HG02981 (cell line): ENCODE data around the gene SS18L1.

Experiments used
- ATAC-seq: cut with Tn5 transposase; IDR thresholded peaks from one replicate; pipeline ENCODE4 v1.9.1; 2021; ENCODE audit warnings: mild to moderate bottlenecking, moderate library complexity; ENCODE audit not compliant: unreplicated experiment

Gene SS18L1

DNA sequence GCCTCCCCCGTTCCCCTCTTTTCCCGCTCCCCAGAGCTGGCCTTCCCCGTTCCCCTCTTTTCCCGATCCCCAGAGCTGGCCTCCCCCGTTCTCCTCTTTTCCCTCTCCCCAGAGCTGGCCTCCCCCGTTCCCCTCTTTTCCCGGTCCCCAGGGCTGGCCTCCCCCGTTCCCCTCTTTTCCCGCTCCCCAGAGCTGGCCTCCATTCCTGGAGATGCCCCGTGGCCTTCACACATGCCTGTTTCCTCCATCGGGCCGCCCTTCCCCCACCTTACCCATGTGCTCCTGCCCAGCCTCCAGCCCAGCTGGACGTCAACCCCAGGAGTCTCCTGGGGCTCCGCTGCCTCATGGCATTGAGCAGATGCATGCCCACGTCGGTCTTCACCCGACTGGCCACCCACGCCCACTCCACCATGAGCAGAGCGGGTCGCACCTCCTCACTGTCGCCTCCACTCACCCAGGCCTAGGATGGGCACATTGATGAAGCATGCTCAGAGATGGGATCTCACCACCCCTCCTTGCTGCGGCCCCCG, 8.3 kb downstream of the SS18L1 start:
- no peak for ATAC-seq

DNA sequence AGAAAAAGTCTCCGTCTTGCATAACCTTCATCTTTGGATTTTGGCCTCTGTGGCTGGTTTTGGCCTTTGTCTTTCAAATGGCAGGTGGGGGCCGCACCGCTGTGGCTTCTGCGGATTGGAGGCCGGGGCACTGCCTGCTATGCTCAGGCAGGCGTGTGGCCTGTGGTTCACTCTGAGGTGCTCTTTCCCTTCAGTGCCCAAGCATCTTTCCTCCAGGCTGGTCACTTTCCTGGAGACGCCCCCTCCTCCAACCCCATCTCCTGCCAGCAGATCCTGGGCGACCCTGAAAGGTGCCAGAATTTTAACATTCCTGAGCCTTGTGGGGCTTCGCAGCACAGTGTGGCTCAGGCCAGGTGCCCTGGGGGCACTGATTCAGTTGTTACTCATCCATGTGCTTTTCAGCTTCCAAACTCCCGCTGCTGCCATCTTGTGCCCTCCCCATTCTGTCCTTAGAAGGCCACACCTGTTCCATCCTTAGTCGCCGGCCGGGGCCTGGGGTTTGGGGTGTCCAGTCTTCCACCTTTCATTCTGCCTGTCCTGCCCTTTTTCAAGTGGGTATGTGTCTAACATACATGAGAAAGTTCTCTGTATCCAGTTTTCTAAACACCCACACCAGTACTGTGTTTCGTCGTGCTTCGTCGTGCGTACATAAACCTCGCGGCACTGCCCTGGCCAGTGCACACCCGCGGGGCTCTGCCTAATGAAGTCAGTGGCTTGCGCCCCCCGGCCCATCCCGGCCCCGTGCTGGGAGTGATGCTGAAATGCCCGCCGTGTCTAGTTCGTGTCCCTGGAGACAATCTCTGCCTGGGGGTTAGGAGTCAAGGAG, 12.1 kb downstream of the SS18L1 start:
- no peak for ATAC-seq

DNA sequence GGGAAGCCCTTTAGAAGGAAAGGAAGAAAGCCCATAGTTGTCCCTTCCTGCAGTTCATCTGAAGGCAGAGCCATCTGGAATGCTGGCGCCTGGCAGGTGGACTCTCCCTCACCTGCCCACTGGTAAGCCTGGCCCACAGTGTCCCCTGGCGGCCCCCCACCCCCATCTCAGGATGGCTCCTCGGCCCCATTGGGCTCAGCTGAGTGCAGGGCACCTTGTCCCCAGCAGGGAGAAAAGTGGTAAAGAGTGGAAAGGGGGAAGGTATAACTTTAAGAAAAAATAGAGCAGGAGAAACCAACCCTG, 12.6 kb downstream of the SS18L1 start:
- no peak for ATAC-seq

DNA sequence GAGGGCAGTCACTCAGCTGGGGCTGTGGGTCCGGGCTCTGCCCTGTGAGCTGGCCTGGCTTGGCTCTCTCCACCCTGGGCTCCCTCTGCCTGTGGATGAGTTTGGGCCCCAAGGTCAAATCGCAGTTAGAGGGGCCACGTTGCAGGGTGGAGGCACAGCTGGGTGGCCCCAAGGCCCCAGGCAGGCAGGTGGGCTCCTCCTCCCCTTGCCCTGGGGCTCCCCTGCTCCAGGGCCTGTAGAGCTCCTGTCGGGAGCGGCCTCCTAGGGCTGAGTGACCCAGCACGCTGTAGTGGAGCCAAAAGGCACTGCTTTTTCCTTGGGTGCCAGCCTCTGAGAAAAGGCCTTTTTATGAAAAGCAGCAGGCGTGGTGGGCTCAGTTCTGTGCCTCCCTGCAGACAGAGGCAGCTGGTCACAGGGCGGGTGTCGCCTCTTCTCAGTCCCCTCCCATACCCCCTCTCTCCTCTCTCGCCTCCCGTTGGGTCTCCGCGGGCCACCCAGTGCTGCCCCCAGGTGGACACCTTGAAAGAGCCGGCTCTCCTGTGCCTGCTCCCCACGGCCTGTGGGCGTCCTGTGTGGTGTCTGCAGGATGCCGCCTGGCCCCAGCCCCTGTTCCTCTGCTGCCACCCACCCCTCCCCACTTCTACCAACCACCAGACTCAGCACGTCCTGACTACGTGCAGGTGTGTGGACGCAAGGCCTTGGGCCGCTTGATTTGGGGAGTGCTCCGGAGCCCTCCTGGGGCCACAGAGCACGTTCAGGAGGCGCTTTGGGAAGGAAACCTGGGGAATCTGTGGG, 13.2 kb downstream of the SS18L1 start:
- ATAC-seq = no peak

DNA sequence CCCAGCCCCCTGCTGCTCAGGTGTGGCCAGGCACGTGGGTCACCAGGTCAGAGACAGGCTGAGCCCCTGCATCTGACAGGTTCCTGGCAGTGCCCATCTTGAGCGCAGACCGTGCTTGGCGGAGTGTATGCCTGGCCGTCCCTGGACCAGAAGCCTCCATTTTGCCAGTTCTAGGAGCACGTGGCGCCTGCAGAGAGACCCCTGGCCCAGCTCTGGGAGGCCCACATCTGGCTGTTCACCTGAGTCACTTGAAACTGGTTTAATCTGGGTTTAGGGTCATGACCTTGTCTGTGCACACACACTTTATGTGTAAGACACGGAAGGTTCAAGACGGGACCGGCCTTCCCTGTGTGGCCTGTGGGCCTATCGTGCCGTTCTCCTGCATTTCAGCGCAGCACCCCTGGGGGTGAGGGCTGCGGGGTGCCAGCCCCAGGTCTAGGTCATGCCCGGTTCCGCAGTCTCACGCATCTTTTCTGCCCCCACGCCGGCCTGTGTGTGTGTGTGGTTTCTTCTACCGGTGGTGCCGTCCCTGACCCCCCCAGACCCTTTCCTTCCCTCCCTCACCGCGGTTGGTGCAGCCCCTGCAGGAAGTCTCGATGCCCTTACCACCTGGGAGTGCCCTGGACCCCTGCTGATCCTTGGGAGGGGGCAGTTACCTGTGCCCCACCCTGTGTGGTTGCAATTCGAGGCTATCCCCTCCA, 14.0 kb downstream of the SS18L1 start:
- ATAC-seq = no peak

DNA sequence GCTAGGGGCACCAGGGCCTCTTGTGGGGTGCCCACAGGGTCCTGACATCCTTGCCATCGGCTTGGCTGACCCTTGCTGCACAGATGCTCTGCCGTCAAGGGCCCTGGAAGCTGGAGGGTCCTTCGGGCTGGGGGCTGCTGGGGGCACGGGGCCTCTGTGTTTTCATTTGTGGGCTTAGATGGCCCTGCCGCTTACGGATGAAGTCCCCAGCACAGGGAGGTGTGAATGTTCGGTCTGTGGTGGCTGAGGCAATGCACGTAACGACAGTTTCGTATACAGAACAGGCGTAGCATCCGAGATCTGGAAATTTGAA, 14.5 kb downstream of the SS18L1 start:
- no peak for ATAC-seq

DNA sequence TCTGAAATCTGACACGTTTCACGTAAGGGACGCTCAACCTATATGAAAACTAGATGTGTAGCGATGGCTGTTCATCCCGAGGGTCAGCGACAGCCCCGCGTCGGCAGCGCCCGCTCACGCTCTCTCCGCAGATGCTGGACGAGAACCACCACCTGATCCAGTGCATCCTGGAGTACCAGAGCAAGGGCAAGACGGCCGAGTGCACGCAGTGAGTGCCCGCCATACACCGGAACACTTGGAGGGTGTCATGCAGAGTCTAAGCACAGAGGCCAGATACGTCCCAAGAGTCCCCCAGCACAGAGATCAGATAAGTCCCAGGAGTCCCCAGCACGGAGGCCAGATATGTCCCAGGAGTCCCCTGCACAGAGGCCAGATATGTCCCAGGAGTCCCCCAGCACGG, 15.0 kb downstream of the SS18L1 start:
- no peak for ATAC-seq

DNA sequence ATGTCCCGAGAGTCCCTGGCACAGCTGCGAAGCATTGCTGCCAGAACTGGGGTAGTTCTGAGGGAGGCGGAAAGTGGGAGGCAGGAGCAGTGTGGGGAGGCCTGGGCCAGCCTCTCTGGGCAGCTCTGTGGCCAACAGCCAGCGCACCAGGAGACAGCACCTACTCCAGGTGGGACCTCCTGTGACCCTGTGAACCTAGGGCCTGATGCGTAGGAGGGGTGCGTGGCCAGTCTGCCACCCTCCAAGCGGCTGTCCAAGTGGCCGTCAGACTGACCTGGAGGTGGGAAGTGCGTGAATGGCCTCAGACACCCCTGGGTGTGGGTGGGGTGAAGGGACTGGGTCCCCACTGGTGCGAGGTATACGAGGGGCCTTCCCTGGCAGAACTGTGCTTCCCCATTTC, 15.5 kb downstream of the SS18L1 start:
- no peak for ATAC-seq

DNA sequence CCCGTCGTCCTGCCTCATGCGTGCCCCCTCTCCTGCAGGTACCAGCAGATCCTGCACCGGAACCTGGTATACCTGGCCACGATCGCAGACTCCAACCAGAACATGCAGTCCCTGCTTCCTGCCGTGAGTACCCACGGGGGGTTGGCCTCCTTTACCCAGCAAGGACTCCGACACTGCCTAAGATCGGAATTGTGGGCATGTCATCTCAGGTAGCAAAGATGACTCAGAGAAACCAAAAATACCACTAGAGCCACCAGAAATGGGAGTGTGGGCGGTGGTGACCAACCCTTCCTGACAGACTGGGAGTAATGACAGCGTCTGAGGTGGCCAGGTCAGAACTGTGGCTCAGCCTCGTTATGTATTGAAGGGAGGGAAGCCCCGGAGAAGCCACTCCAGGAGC, 16.3 kb downstream of the SS18L1 start:
- no peak for ATAC-seq

DNA sequence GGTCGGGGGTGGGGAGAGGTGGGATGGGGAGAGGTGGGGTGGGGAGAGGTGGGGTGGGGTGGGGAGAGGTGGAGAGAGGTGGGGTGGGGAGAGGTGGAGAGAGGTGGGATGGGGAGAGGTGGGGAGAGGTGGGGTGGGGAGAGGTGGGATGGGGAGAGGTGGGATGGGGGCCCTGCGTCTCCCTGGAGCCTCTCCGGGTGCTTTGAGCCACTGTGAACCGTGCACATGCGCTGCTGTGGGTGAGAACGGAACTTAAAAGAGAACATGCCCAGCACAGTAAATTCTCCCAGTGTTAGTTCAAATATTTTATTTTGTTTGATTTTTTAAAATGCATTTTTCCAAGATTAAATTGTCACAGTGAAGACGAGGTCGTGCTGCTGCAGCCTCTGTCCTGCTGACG, 16.7 kb downstream of the SS18L1 start:
- no peak for ATAC-seq

DNA sequence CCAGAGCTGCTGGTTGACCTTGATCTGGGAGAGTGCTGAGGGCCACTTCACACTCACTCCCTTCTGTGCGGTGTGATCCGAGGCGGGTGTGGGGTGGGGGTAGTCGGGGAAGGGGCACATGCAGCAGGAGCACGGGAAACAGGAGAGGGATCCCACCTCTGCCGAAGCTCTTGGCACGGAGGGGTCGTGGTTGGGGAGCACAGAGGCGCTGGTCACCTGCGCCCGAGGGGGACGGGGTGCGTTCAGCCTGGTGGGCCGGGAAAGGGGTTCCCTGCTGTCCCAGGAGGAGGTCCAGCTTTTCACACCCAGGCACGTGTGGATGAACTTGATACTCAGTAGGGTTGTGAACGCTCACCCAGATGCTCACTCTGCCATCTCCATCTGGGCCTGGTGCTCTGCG, 17.3 kb downstream of the SS18L1 start:
- no peak for ATAC-seq

DNA sequence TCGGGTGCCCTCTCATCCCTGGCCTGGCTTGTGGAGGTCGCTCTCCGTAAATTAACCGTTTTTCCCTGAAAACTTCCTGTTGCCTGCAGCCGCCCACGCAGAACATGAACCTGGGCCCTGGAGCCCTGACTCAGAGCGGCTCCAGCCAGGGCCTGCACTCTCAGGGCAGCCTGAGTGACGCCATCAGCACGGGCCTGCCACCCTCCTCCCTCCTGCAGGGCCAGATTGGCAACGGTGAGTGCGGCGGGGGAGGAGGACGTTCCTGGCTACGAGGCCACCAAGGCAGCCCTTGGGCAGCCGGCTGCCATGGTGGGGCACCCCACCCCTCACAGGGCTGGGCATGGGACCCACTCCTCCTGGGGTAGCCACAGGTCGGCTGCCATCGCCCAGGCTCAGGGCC, 17.8 kb downstream of the SS18L1 start:
- no peak for ATAC-seq

DNA sequence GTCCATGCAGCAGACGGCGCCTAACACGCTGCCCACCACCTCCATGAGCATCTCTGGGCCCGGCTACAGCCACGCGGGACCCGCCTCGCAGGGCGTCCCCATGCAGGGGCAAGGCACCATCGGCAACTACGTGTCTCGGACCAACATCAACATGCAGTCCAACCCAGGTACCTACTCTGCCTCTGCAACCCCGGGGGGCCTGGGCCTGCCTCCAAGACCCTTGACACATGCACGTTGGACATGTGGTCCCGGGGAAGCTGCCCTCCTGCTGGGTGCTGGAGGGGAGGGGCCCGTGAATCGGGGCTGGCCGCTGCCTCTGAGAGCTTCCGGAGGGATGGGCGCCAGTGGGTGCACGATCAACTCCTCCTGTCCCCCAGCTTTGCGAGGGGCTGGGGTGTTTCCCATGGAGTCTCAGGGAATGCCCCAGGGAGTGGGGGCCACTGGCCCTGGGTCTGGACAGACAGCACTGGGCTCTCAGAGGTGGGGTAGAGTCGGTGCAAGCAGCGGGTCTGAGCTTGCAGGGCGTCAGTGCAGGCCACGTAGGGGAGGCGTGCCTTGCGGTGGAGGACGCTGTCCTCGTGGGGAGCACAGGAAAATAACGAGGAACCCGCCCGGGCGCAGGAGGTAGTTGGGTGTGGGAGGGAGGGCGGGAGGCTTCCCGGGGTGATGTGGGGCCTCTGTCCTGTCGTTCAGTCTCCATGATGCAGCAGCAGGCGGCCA, 19.4 kb downstream of the SS18L1 start:
- no peak for ATAC-seq

DNA sequence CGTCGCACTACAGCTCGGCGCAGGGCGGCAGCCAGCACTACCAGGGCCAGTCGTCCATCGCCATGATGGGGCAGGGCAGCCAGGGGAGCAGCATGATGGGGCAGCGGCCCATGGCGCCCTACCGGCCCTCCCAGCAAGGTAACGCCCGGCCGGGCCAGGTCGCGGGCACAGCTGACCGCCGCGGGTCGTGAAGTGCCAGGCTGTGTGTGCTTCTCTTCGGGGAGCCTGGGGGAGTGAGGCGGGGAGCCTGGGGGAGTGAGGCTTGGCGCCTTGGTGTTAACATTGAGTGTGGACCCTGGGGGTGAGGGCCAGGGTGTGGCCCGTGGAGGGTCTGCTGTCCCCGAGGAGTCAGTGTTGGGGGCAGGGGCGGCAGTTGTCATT, 19.9 kb downstream of the SS18L1 start:
- ATAC-seq = no peak

DNA sequence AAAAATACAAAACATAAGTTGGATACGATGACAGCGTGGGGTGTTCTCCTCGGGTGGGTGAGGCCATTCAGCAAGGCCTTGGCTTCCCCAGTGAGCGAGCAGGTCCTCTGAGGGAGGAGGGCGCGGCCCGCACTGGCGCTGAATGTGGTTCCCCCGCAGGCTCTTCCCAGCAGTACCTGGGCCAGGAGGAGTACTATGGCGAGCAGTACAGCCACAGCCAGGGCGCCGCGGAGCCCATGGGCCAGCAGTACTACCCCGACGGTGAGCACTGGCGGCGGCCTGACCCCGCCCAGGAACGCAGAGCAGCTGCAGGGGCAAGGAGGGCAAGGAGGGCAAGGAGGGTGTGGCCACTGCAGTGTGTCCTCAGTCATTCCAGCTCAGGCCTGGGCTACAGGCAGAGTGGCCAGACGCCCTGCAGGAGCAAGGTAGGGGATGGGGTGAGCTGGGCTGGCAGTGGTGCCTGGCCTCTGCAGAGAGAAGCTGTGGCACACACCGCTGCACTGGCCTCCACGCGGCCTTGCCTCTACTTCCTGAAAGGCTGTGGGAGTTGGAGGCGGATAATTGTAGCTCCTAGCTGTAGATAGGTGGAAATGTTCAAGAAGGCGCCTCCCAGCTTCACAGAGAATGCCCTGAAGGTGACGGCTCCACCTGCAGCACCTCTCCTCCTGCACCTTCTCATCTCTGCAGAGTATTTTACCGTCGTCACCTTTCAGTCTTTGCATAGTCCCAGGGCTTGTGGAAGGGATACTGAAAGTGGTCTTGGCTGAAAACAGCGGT, 20.6 kb downstream of the SS18L1 start:
- no peak for ATAC-seq

DNA sequence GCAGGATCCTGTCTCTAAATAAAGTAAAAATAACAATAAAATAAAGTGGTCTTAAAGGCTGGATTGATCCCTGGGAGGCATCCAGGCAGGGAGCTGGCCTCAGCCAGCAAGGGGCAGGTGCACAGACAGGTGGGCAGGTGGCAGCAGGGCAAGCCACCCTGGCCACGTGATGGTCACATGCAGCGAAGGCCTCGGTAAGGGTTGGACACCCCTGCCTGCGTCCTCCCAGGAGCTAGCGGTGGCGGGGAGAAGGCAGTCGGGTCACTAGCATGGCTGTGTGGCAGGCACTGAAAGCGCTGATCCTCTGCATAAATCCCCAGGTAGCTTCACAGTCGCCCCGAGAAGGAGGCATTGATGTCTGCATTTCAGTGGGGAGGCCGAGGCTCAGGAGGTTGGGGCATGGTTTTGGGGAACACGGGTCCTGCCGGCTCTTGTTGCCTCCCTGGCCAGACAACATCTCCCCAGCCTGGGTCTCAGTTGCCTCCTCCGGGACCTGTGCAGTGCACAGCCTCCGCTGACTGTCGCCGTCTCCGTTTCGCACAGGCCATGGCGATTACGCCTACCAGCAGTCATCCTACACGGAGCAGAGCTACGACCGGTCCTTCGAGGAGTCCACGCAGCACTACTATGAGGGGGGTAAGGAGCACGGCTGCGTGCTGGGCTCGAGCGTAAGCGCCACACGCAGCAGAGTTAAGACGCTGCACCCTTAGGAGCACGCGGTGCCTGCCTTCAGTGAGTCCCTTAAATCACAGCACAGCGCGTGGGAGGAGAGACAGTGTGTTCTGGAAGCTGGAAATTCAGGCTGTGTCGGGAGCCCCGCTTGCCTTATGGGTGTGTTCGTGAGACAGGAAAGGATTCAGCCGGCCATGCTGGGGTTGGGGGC, 21.6 kb downstream of the SS18L1 start:
- ATAC-seq = no peak

DNA sequence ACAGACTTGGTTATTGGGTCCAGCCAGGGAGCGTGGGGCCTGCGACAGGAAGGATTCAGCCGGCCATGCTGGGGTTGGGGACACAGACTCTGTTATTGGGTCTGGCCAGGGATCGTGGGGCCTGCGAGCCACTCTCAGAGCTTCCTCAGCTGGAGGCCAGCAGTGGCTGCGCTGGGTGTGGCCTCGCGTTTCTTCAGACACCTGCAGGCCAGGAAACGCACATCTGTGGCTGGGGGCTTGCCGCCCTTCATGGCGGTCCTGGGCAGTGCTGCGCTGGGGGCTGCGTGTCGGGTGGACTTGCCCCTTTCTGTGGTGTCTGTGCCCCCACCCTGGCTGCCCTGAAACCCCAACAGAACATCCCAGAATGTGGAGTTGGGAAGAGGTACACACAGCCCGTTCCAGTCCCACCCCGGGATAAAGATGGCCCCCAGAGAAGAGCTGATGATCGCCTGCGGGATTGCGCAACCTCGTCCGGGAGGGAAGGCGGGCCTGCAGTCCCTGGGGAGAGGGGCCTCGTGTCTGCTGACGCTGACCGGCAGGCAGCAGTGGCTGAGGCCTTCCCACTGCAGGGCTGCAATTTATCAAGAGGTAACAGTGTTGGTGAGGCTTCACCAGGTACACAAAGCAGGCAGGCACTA, 22.3 kb downstream of the SS18L1 start:
- ATAC-seq = no peak

DNA sequence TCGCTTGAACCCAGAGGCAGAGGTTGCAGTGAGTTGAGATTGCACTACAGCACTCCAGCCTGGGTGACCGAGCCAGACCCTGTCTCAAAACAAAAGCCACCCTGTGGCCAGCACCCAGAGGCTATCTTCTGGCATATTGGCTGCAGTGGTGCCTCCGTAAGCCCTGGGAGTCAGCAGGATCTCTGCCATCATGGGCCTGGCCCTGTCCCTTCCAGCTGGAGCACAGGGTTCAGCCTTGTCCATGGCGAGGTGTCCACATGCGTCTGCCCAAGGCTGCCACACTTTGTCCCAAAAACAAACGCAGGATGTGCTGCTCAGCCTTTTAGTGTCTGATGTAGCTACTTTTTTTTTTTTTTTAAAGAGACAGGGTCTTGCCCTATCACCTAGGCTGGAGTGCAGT, 23.9 kb downstream of the SS18L1 start:
- ATAC-seq = no peak

DNA sequence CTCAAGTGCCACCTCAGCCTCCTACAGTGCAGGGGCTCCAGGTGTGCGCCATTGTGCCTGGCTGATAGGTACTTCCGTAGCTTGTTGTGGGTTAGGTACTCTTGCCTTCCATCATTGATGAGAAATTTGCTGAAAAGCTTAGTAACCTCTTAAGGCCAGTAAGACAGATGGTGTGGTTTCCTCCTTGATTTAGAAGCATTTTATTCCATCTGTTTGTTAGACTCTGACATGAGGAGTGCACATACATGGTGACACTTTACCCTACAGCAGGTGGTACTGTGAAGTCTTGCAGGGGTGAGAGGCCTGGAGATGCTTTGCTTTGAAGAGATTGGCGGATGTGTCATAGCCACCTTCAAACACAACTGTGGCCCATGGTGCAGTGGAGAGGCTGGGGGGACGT, 24.5 kb downstream of the SS18L1 start:
- ATAC-seq = no peak
